ENCODE measurements around the gene TRMT10C.
"Not testable (repeated sequence)": the region's sequence is repeated elsewhere in the genome, so short reads cannot be mapped to it uniquely, and the experiment has no call there.

TRMT10C gene

GRCh38 chr3:101549473-101549872, 12.2 kb upstream of the TRMT10C start:
- no peak for TF ChIP-seq ZFX (IDR thresholded peaks at IDR 0.05; ENCODE audit: borderline replicate concordance)
- no peak for TF ChIP-seq CTCF (IDR thresholded peaks at IDR 0.05)
- H3K27ac ChIP-seq: no peak overlapping the region

GRCh38 chr3:101551359-101552081, 10.1 kb upstream of the TRMT10C start:
- H3K27ac ChIP-seq: not testable (repeated sequence)

- not testable (repeated sequence) for H3K27ac ChIP-seq
These were observed 8.3 kb upstream of the TRMT10C start for GRCh38 chr3:101553381-101553780.

- TF ChIP-seq CTCF (IDR thresholded peaks at IDR 0.05) (no peak), ZFX (IDR thresholded peaks at IDR 0.05; ENCODE audit: borderline replicate concordance) (no peak)
- no peak overlapping the region for H3K27ac ChIP-seq
These were observed 5.6 kb upstream of the TRMT10C start for GRCh38 chr3:101556064-101556463.

- H3K27ac ChIP-seq: no peak overlapping the region
- TF ChIP-seq CTCF (IDR thresholded peaks at IDR 0.05): no peak
- TF ChIP-seq ZFX (IDR thresholded peaks at IDR 0.05; ENCODE audit: borderline replicate concordance): no peak
These were observed 6.1 kb downstream of the TRMT10C start for GRCh38 chr3:101567528-101568317.

GRCh38 chr3:101571028-101571895, 9.6 kb downstream of the TRMT10C start:
- H3K27ac ChIP-seq: no peak overlapping the region

GRCh38 chr3:101573449-101574387, 12.1 kb downstream of the TRMT10C start, which contains the start of gene PCNP:
Gene PCNP (plus strand): TSS chr3:101574180. CDS start chr3:101574216, 36 bp downstream.
- H3K27ac ChIP-seq: peak within 1 kb of the TSS; percentile 94
- TF ChIP-seq ZFX (IDR thresholded peaks at IDR 0.05; ENCODE audit: borderline replicate concordance) (no peak), CTCF (IDR thresholded peaks at IDR 0.05) (peak; percentile 92)

More at GRCh38 chr3:101571028-101571895, 9.6 kb downstream of the TRMT10C start:
- no peak for TF ChIP-seq ZFX (IDR thresholded peaks at IDR 0.05; ENCODE audit: borderline replicate concordance)
- no peak for TF ChIP-seq CTCF (IDR thresholded peaks at IDR 0.05)

Data from 22Rv1 (cell line).